GM12892 (cell line): ENCODE measurements around the gene GSTM3.

ENCODE experiments used
- POLR2A ChIP-seq: IDR thresholded peaks from 2 replicates; pipeline ENCODE4 v1.6.1; 2011; ENCODE audit warnings: low read depth, low read length, control low read depth
- POLR2AphosphoS5 ChIP-seq: IDR thresholded peaks from 2 replicates; pipeline ENCODE4 v1.6.1; 2011; ENCODE audit warnings: low read depth, low read length, control low read depth
- TAF1 ChIP-seq: IDR thresholded peaks from 2 replicates; pipeline ENCODE4 v1.6.1; 2011; ENCODE audit warnings: low read depth, mild to moderate bottlenecking, control low read depth, low read length, borderline replicate concordance

- TF ChIP-seq POLR2A: no peak
- TF ChIP-seq POLR2AphosphoS5: no peak
- no peak for TF ChIP-seq TAF1
Observed at GRCh38 chr1:109787211-109787844, 46.5 kb upstream of the GSTM3 start.
